HG03039 (cell line): ENCODE results near the gene NAT9.

Experiments
- ATAC-seq: cut with Tn5 transposase; IDR thresholded peaks from one replicate; pipeline ENCODE4 v1.9.1; 2021; ENCODE audit warnings: mild to moderate bottlenecking, moderate library complexity; ENCODE audit not compliant: unreplicated experiment

NAT9 gene

DNA sequence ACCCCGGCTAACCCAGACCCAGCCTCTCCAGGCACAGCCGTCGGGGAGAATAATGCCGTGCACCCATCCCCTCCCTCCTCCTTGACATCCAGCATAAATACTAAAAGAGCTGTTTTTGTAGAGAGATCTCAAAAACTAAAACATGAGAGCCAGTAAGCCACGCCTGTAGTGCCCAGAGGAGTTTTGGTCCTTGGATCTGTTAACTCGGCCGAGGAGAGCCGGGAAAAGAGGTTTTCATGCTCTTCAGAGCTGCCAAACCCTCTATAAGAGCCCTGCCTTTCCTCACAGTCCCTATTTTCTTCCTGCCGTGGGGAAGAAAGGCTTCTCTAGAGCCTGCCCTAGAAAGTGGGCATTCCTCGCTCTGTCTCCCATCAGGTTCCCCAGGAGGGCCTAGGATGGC lies 30.2 kb upstream of the NAT9 start:
- no peak for ATAC-seq

DNA sequence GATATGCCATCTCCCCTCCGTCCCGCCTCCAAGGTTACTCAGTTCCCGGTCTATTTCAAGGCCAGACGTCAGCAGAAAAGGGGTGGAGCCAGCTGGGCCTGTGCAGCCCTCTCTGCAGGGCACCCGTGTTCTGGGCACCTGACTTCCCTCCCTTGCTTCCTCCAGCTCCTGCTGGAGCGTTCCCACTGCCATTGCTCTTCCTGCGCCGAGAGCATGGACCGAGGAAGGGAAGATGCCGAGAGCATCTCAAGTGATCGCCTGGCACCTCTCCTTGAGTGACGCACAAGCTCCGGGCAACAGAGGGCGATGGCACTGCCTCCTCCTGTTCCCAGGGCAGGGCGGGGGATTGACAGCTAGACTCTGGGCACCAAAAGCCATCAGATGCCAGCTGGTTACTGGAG lies 29.4 kb upstream of the NAT9 start:
- ATAC-seq = no peak

DNA sequence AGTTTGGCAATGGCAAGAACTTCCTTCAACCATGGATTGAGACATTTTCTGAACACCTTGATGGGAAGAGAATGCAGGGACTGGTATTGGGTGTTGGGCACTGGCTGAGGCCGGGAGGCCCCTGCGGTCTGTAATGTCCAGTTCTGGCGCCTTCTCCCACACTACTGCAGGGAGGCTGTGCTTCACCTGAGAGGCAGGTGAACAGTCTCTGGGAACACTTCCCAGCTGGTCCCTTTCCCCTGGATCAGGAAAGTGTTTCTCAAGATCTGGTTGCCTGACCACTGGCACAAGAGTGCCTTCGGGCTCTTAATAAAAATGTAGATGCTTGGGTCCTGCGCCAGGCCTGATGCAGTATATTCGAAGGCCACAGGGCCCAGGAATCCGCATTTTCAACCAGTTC lies 28.5 kb upstream of the NAT9 start:
- ATAC-seq = no peak

DNA sequence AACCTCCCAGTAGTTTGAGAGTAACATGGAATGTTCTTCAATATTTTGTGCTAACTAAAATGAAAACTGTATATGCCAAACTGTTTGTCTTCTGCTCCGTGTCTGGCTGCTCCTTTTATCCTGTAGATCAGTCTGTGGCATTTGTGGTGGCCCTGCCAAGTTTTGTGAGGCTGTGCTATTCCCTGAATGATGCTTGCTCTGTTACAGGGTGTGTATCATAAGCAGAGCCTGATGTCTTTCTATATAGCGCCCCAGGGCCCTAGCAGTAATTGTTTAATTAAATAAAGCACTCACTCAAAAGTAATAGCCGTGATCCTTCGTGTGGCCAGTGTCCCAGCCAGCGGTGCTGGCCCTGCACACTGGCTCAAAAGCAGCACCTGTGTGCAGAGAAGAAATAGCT lies 27.8 kb upstream of the NAT9 start:
- no peak for ATAC-seq

DNA sequence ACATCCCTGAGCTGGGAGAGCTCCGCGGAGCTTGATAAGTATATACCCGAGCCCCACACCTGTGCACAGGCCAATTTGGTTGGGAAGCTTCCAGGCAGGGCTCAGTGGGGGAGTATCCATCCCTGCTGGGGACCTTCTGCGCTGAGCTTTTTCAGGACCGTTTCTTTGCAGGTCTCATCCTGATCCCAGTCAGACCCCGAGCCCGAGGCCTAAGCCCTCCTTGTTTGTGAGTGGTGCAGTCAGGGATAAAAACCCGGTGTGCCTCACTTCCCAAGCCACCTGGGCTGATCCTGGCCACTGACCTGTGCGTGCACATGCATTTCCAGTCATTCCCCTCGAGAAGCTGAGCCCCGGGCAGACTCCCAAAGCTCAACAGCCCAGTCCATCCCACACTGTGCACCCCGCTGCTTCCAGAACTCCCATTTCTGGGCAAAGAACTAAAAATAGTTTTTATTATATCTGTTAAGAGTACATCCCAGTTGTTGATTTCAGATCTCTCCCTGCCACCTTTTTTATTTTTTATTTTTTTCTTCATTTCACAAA lies 27.3 kb upstream of the NAT9 start:
- no peak for ATAC-seq

DNA sequence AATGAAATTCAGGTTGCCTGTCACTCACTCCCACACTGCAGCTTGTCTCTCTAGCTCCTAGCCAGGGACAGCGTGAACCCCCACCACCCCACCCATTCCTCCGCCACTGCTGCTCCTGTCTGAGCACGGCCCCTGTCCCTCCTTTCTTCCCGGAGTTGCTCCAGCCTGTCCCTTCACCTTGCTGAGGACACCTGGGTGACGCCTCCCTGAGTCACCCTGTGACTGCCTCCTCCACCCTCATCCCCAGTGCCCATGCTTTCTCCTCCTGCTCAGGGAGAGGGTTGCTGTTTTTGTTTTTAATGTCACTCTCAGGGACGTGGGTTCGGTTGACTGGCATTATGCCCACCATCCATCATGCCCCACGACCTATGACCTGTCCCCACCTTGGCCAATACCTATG lies 25.8 kb upstream of the NAT9 start:
- no peak for ATAC-seq

DNA sequence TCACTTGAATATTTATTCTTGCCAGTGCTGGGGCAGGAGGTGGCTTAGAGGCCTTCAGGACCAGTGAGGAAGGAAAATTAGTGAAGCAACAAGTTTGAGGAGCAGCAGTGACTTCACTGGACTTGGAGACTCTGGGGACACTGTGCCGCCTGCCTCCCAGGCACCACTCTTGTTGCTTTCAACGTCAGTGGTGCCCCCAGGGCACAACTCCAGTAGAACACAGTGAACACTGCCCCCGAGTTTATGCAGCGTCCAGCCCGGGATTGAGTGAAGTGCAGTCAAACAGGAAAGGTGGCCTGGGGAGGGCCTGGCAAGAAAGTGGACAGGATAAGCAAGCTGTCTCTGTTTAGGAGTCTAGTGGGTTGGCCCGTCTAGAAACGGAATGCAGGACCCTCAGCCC lies 24.4 kb upstream of the NAT9 start:
- no peak for ATAC-seq

DNA sequence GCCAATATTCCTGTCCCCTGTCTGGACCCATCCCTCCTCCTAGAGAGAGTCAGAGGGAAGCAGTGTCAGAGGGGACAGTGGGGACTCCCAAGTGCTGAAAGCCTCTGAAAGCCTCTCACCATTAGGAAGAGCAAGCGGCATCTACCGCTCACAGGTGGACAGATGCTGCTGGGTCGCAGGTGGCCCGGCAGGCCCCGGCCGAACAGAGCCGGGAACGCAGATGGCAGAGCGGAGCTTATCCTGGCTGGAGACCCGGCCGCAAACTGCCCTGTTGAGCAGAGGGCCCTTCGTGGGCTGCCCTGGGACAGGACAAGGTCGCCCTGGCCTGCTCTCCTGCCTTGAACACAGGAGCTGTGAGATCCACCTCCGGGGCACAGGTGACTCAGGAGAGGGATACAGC lies 23.0 kb upstream of the NAT9 start:
- ATAC-seq = no peak

DNA sequence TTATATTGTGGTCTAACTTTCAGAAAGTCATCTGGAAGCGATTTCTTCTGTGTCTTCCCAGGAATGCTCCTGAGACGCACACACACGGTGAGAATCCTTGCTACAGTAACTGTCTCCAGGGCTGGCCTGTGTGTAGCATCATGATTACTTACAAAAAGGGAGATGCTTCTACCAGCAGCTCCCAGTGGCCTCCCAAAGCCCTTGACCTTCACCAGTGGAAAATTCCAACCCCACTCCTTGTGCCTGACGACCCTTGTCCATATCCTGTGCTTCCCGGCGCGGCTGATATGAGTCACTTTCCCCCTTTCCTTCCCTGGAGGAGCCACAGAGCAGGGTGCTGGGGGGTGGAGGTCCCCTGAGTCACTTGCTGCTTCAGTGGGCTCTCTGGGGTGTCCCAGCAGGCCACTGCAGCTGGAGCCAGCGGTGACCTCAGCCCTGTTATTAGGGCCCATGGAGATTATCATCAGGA lies 22.1 kb upstream of the NAT9 start:
- ATAC-seq = no peak

DNA sequence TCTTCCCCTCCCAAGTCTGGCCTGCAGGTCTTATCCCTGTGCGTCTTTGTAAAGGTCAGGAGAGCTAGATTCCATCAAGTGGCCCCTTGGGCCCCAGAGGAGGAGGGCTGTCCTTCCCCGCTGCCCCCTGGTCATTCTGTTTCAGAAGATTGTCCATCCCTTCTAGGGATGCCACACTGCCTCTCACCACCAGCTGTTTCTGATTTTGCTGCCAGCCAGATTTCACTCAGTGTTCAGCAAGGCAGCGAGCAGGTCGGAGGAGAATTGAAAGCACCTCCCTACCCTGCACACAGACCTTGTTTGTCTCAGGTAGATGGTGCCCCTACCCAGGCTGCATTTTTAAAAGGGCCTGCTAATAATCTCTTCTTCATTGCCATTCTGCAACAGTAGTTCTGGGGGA lies 21.7 kb upstream of the NAT9 start:
- no peak for ATAC-seq

DNA sequence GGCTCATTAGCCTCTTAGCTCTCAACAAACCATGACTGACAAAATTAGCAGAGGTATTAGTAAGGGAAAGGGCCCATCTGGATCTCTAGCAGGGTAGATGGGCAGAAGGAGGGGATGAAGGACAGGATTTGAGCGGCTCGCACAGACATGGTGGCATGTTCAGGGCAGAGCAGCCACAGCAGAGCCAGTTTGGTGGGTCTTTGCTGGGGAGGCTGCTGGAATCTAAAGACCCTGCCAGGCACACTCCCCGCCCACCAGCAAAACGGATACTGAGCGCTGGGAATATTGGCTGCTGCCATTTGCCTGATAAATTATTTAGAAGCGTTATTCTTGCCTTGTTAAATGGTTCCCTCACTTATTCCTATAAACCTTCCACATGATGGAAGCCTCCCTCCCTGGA lies 20.7 kb upstream of the NAT9 start:
- no peak for ATAC-seq

DNA sequence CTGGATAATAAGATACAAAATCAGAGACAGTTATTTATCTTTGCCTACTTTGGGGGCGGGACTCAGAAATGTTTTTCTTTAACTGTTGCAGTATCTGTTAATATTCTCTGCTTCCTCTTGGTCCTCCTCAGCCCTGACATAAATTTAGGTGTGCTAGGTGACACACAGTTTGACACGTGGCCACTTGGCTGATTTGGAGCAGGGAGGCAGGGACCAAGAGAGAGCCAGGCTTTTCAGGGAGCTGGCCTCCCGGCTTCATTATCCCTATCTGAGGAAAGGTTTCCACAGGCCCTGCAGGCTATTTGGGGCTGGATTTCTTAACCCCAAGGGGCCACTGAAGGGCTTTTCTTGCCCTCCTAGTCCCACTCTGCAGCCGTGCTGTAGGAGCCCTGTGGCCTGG lies 20.1 kb upstream of the NAT9 start:
- no peak for ATAC-seq

DNA sequence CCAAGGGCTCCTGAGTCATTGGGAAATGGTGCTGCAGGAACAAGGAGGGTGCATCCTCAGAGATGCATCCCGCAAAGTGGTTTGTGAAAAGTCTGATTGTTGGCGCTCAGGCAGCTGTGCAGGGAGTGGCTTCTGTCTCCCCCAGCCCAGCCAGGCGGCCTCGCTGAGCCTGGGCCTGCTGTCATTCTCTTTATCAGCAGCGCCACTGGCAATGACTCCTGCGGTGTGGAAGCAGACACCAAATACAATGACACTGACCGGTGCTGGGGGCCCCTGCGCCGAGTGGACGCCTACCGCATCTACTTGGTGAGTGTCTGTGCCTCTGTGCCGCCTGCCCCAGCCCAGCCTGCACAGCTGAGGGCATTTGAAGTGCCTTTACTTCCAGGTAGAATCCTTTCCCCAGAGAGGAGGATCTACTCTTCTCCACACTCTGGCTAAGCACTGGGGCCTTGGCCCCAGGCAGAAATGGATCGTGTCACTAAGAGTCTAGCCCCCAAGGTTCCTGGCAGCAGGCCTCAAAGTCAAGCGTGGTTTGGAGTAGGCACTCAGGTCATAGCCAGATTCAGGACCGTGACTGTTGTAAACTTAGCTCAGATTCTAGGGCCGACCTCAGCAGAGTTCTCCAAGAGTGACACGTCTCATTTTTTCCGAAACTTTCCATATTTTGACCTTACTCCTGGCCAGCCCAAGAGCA lies 19.3 kb upstream of the NAT9 start:
- ATAC-seq = no peak

DNA sequence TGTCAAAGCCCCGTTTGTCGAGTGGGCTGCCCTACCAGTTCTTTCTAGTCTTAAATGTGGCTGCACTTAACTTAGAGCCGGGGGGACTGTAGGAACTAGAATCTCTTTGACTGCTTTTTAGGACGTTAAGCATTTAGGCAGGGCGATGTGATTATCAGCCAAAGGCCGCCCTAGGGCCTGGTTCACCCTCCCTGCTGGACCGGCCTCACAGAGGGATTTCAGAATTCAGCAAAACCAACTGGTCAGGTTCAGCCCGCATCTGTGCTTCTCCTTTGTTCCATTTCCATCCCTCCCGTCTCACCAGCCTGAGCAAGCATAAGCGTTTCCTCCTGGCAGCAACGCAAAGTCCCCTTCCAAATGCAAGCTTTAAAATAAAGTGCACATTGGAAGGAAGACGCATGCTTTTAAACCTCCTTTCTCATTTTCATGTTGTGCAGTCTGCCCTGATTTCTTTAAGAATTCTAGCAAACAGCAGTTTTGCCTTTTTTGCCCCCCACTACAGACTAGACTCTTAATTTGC lies 16.5 kb upstream of the NAT9 start:
- no peak for ATAC-seq

DNA sequence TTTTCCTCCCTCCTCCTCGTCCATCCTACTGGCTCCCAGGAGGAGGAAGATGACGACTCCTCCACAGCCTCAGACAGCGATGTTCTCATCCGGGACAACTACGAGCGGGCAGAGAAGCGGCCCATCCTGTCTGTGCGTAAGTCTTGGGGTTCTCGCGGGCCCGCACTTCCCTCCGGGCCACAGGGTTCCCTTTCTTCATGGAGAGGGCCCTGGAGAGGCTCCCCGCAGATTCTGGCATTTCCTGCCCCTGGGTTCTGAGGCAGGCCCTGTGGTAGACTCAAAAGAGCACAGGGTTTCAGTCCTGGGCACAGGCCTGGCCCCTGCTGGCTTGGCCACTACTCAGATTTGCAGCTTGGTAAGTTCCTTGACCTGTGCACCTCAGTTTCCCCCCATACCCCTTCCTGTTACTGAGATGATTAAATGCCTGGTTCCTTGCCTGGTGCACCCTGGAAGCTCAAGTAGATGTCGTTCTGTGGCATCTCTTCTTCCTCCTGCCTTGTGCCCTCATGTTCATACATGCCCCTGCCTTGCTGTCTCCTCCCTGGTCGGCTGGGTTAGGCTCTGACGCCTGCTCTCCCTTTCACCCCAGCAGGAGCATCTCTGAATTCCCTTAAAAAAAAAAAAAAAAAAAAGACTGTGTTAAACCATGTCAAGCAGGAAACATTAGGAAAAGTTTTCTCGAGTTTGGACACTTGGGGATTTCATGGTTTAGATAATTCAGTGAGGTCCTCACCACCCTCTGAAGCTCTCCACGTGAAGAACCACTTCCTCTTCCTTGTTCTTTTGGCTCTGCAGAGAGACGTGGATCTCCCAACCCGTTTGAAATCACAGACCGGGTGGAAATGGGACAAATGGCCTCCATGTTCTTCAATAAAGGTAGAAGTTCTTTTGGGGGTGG lies 14.3 kb upstream of the NAT9 start:
- no peak for ATAC-seq

DNA sequence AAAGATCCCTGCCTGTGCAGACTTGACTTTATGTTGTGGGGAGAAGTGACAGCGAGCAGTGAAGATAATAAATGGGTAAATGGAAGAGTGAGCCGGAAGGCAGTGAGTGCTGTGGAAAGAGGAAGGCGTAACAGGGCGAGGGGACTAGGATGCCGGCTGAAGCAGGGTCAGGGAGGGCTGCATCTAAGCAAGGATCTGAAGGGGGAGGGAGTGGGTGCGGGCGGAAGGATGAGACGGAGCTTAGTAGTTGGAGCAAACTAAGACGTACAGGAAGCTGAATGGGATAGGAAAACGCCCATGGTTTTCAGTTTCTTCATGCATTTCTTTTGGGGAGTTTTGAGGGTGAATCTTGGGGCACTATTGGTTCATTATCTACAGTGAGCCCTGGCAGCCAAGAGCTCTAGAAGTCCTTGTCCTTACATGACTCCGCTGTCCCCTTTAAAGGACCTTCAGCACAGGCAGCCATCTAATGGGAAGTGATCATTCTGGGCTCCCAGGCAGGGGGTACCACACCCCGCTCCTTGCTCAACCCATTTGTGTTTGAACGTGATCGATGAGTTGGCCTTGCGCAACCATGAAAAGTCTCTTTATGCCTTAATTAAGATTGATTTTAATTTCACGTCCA lies 10.4 kb upstream of the NAT9 start:
- no peak for ATAC-seq

DNA sequence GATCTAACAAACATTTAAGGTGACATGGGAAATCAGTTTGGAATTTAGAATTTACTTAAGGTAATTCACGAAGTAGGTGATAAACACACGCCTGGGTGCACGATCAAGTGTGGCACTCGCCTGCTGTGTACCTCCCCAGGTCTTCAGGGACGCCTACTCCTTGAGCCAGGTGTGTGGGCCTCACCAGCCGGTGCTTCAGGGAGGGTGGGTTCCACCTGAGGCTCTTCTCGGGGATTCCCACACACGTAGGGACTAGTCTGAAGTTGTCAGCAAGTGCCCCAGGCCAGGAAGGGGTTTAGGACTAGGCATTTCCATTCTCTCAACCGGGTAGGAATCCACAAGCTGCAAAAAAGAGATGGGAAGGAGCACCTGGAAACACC lies 9.8 kb upstream of the NAT9 start:
- no peak for ATAC-seq

DNA sequence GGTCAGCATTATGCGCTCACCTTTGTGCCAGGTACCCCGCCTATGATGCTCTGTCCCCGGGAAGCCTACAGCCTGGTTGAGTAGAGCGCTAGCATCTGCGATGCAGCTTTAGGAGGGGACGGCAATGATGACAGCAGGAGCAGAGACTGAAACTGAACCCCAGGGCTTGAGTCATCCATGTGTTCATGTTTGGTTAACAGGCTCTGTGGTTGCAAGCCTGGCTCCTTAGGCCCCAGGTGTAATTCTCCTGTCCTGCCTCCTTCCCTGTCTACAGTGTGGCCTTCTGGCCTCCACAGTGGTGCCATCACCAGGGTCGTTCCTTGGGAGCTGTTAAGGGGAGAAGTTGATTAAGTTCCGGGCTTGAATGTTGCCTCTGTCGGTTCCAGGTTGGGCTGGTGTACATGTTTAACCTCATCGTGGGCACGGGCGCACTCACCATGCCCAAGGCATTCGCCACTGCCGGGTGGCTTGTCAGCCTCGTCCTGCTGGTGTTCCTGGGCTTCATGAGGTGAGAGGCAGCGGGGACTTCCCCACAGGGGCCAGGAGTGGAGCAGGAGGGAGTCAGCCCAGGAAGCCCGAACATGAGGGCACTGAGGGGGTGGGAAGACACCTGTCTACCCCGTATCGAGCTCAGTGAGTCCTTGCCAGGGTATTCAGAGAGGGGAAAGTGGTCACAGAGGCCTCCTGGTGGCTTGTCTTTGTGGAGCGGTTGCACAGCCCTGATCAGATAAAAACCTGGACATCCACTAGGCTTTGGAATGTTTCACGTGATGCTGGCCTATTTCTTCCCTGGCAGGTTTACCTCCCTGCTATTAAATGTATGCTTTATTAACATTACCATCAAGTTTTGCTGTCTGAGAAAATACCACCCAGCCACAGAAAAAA lies 9.2 kb upstream of the NAT9 start:
- ATAC-seq = no peak

DNA sequence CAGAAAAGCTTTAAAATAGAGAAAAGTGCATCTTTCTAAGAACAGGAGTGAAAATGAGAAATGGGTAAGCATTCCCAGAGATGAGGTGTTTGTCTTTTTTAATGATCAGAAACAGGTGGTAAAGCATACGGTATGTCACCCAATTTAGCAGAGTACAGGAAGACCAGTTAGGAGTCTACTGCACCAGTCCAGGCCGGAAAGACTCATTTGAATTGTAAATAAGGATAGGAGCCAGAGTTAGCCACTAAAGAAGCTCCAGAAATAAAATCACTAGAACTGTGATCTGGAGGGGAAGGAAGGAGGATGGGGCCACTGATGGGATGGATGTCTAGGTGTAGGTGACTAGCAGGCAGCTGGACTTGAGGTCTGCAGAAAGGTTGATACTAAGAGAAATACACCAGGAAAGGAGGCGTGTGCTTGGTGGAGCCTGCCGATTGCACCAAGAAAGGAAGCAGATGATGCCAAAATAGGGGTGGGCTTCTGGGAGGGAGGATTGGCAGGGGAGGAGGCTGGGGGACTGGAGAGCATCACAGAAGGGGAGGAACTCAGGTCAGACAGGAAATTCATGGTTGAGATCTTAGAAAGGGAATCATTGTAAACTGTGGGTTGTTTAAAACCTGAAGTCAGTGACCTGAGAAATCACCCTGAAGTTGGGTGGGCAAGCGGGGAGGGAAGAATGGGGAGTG lies 8.1 kb upstream of the NAT9 start:
- ATAC-seq = no peak

DNA sequence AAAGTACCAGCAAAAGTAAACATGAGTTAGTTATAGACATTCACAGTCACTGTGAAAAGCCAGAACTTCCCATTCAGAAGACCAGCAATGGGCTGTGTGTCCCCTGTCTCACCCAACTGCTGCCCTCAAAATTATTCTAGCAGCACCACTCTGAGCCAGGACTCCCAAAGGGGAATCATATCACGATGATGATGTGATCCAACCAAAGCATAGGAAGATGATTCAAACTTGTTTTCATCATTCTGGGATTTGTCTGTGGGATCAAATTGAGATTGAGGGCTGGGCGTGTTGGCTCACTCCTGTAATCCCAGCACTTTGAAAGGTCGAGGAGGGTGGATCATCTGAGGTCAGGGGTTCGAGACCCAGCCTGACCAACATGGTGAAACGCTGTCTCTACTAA lies 6.4 kb upstream of the NAT9 start:
- ATAC-seq = no peak
